ENCODE measurements around the gene NPRL2. TPM values are rescaled to one million over a fixed set of nuclear protein-coding genes. Genes with fewer than 3 reads are reported as not detected.

The NPRL2 gene
- total RNA-seq (2021) (24.1 and 25.4 TPM in 2 replicates), Bru-seq, nascent RNA (percentile 47 among the genes with signal in this experiment), BruChase-seq, experiment 1, labeled RNA remaining after a 2-hour chase (percentile 63 among the genes with signal in this experiment), BruChase-seq, experiment 2, labeled RNA remaining after a 6-hour chase (percentile 73 among the genes with signal in this experiment)
- long read RNA-seq, transcript NPRL2-201 (11 exons, 1,700 nt) = major isoform, 48 of 83 reads
- long read RNA-seq, partial matches to known transcripts = 2 of 83 reads
- long read RNA-seq, other reads (novel, unspliced or antisense) = 33 of 83 reads

GRCh38 chr3:50350527-50351322 is at the start of gene NPRL2, which contains the start of gene CYB561D2:
Gene NPRL2, minus strand, starts transcription at chr3:50350775. Its CDS starts 123 bp downstream, at chr3:50350652.
Gene CYB561D2, plus strand, starts transcription at chr3:50350862. Its CDS starts 572 bp downstream, at chr3:50351434.
- H3K27ac ChIP-seq = 0 out of 2 replicates have a peak within 1 kb of the TSS, but pooled peaks have one; percentile 45
- peak within 1 kb of the TSS; percentile 89 for H2AFZ ChIP-seq
- BruUV-seq (replicated peaks) = no TSS peak
- peaks cover 17% of the 10 kb centered on the region; the same call in 1 of the 2 replicates for H3K4me1 ChIP-seq (replicated peaks; ENCODE audit: insufficient read depth)
- H3K79me2 ChIP-seq (ENCODE audit: low read depth) = peaks cover 19% of the 10 kb centered on the region
- DNase-seq = peak; percentile 89 to 98
- ChIA-PET POLR2A (ENCODE audit: unreplicated experiment) (interaction anchor here (0.6 to 0.9 kb wide), 6 partner anchors 9 to 252 kb away, joined by 3 to 7 read pairs (median 5); no protein-coding TSS in a partner anchor), CTCF (interaction anchor here (0.8 to 2.3 kb wide), 3 partner anchors 14 to 191 kb away, joined by 3 to 6 read pairs (median 5); no protein-coding TSS in a partner anchor)
- no peaks in the 10 kb centered on the region for H3K36me3 ChIP-seq (ENCODE audit: low read depth)
- H4K20me1 ChIP-seq (ENCODE audit: insufficient read depth) = peaks cover 6% of the 10 kb centered on the region
- TF ChIP-seq CTCF (conservative IDR thresholded peaks at IDR 0.05) (no peak), EZH2 (IDR thresholded peaks at IDR 0.05; ENCODE audit: low read depth) (no peak)
- H3K4me2 ChIP-seq = peak within 1 kb of the TSS; percentile 97
- no peaks in the 10 kb centered on the region for H3K9me2 ChIP-seq (ENCODE audit: insufficient read depth)
- H3F3A ChIP-seq (ENCODE audit: insufficient read depth, low read depth) = peaks cover 9% of the 10 kb centered on the region; the same call in 1 of the 2 replicates
- H3K9me3 ChIP-seq (ENCODE audit: insufficient read depth, low read depth) = no peaks in the 10 kb centered on the region
- no peaks in the 10 kb centered on the region for H3K27me3 ChIP-seq (ENCODE audit: insufficient read depth, low read depth)
- peak within 1 kb of the TSS; percentile 79 for H3K4me3 ChIP-seq
- intact Hi-C loops (cut with micrococcal nuclease; ENCODE audit: unreplicated experiment) = loop anchor here (1.0 to 2.0 kb wide), 2 partner anchors 9 to 262 kb away; partner anchors contain the start of gene TMEM115

- Histone ChIP-seq H3F3A (ENCODE audit: insufficient read depth, low read depth) (peaks cover 4% of the 10 kb centered on the region; the same call in 1 of the 2 replicates), H3K4me2 (peak overlapping the region; percentile 21), H4K20me1 (ENCODE audit: insufficient read depth) (no peaks in the 10 kb centered on the region), H3K79me2 (ENCODE audit: low read depth) (no peaks in the 10 kb centered on the region), H3K4me1 (replicated peaks; ENCODE audit: insufficient read depth) (peaks cover 25% of the 10 kb centered on the region), H3K9me2 (ENCODE audit: insufficient read depth) (no peaks in the 10 kb centered on the region), H3K27ac (no peak overlapping the region), H3K36me3 (ENCODE audit: low read depth) (no peaks in the 10 kb centered on the region), H3K4me3 (no peak overlapping the region), H3K27me3 (ENCODE audit: insufficient read depth, low read depth) (no peaks in the 10 kb centered on the region), H2AFZ (no peak overlapping the region), H3K9me3 (ENCODE audit: insufficient read depth, low read depth) (no peaks in the 10 kb centered on the region)
- peak; percentile 69 to 85 for DNase-seq
- TF ChIP-seq CTCF (conservative IDR thresholded peaks at IDR 0.05) = no peak
- TF ChIP-seq EZH2 (IDR thresholded peaks at IDR 0.05; ENCODE audit: low read depth) = no peak
- no TSS peak for BruUV-seq (replicated peaks)
- intact Hi-C loops (cut with micrococcal nuclease; ENCODE audit: unreplicated experiment) = no loop called here
- ChIA-PET POLR2A (ENCODE audit: unreplicated experiment) (no interaction called here), CTCF (interaction anchor here (0.7 kb wide), 1 partner anchor 136 kb away, joined by 4 read pairs; no protein-coding TSS in a partner anchor)
Measured at GRCh38 chr3:50396502-50396901, 45.9 kb upstream of the NPRL2 start.

GRCh38 chr3:50395070-50395860 is 44.7 kb upstream of the NPRL2 start:
- Histone ChIP-seq H3K4me1 (replicated peaks; ENCODE audit: insufficient read depth) (peaks cover 22% of the 10 kb centered on the region), H3F3A (ENCODE audit: insufficient read depth, low read depth) (peaks cover 4% of the 10 kb centered on the region; the same call in 1 of the 2 replicates), H4K20me1 (ENCODE audit: insufficient read depth) (no peaks in the 10 kb centered on the region), H3K4me3 (no peak overlapping the region), H3K79me2 (ENCODE audit: low read depth) (no peaks in the 10 kb centered on the region), H2AFZ (no peak overlapping the region), H3K27ac (no peak overlapping the region), H3K27me3 (ENCODE audit: insufficient read depth, low read depth) (no peaks in the 10 kb centered on the region), H3K9me3 (ENCODE audit: insufficient read depth, low read depth) (no peaks in the 10 kb centered on the region), H3K4me2 (no peak overlapping the region), H3K36me3 (ENCODE audit: low read depth) (no peaks in the 10 kb centered on the region), H3K9me2 (ENCODE audit: insufficient read depth) (no peaks in the 10 kb centered on the region)
- TF ChIP-seq EZH2 (IDR thresholded peaks at IDR 0.05; ENCODE audit: low read depth) (no peak), CTCF (conservative IDR thresholded peaks at IDR 0.05) (no peak)
- intact Hi-C loops (cut with micrococcal nuclease; ENCODE audit: unreplicated experiment) = no loop called here
- DNase-seq = no peak
- ChIA-PET CTCF (no interaction called here), POLR2A (ENCODE audit: unreplicated experiment) (no interaction called here)
- BruUV-seq (replicated peaks) = no TSS peak

All from PC-9 (cell line).